NCI-H2196 (cell line): ENCODE results near the gene MRRF.
A peak's percentile ranks its signal among the peaks of the same experiment; 100 is the strongest.

Source experiments
- DNase-seq: peaks from one replicate; lab custom pipeline; 2025; ENCODE audit not compliant: unreplicated experiment; lab: John Stamatoyannopoulos, UW

Gene MRRF, protein sequence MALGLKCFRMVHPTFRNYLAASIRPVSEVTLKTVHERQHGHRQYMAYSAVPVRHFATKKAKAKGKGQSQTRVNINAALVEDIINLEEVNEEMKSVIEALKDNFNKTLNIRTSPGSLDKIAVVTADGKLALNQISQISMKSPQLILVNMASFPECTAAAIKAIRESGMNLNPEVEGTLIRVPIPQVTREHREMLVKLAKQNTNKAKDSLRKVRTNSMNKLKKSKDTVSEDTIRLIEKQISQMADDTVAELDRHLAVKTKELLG

DNA sequence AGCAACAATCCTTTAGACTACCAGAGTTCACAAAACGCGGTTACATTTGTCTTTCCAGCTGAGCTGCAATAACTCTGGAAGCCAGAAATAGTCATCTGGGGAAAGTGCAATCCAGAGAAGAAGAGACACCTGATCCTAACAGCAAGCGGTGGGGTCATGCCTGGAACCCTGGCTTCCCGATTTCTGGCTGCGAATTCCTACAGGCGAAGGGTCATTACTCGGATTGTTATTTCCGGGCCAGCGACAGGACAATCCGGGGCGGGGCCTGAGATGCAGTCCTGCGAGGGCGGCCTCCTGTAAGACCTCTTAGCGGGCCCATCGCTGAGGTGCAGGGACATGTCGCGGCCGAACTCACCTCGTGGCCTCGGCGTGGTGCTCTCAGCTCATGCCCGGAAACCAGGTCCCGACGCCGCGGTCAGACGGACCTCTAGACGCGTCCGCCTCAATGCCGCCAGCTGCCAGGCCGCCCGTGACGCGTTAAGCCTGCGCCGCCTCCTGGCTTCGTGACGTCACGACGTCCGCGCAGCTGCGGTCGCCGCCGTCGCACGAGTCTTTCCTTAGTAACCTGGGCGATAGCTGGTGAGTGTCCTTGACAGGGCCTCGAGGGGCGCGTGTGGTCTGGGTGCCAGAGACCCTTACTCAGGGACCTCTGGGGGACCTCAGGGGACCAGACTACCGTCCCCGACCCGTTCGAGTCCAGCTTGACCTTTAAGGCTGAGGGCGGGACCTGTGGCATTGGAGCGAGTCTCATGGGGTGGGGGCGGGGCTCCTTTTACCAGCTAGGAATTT is at the start of gene MRRF, which contains the start of gene RBM18:
Gene MRRF, plus strand, starts transcription at position 523 of the 789 bp plus-strand sequence. CDS start 6,010 bp downstream, outside the sequence.
Gene RBM18, minus strand, starts transcription at position 481 of the 789 bp plus-strand sequence. CDS start 3,348 bp downstream, outside the sequence.
- peak; percentile 90 for DNase-seq

DNA sequence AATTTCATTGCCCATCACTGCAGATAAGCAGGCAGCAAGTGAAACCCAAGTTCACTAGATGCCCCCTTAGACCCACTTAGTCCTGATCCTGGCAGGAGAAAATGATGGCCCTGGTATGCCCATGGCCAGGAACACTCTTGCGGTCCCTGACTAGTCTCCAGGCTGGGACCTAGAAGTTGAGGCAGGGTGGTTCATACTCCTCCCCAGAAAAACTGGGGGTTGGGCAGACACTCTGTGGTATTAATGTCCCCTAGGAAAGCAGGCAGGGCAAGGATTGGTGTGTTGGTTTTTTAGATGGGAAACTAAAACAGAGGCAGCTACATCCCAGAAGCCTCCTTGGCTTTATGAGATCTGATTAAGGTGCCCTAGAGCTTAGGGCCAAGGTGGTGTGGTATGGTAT is 49.0 kb upstream of the MRRF start:
- no peak for DNase-seq

DNA sequence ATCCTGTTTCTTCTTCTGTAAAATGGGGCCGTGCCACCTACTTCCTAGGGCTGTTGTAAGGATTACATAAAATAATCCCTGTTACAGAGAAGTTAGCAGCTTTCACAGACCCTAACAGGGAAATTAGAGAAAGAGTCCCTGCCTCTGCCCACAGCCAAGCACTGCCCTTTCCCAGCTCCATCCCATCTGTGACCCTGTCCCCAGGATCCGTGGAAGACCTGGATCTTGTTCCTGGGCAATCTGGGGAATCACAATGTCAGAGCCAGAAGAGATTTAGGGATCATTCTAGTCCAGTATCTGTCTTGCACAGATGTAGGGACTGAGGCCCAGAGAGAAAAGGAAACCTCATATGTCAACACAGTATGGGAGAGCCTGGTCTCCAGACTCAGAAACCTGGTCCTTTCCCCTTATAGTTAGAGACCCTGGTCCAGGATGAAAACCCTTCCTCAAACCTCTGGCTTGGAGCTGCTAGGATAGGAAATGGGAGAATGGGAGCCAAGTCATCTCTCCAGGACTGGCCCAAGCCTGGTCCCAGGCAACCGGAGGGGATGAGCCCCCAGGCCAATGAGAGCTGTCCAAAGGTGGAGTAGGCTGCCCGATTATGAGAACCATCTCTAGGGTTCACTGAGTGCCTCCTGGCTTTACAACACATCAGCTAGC is 48.4 kb upstream of the MRRF start:
- no peak for DNase-seq

DNA sequence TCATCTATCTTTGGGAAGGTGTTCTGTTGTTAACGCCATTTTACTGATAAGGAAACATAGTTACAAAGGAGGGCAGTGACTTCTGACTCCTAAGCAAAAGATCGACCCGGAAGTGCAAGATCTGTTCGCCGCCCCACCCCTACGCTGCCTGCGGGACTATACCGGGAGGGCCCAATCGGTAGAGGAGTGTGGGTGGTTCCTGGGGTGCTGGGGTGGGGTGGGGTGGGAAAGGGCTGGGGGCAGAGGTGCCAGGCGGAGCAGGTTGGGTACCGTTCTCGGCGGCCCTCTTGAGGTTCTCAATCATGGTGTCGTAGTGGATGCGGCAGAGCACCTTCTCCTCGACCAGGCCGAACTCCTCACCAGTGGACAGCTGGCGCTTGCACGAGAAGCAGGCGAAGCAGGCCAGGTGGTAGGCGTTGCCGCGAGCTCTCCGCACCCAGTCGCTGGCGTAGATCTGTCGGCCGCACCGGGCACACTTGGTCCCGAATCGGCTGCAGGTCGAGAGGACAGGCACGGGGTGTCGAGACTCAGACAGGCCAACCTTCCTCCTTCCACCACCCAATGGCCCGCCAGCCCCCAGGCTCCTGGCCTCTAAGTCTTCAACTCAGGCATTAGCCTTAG is 47.8 kb upstream of the MRRF start:
- DNase-seq: no peak

DNA sequence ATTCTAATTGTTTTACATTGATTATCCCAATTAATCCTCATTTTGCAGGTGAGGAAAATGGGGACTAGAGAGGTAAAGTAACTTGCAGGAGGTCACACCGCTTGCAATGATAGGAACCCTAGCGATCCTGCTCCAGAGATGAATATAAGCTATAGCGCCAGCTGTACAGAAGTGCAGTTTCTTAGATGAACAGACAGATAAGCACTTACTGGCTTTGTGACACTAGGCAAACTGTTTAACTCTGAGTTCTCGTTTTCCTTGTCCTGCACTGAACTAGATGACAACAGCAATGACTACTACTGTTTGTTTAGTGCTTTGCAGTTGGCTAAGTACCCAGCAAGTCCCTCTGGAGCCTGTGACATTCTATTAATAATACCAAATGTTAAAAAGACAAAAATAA is 47.0 kb upstream of the MRRF start:
- DNase-seq: no peak

DNA sequence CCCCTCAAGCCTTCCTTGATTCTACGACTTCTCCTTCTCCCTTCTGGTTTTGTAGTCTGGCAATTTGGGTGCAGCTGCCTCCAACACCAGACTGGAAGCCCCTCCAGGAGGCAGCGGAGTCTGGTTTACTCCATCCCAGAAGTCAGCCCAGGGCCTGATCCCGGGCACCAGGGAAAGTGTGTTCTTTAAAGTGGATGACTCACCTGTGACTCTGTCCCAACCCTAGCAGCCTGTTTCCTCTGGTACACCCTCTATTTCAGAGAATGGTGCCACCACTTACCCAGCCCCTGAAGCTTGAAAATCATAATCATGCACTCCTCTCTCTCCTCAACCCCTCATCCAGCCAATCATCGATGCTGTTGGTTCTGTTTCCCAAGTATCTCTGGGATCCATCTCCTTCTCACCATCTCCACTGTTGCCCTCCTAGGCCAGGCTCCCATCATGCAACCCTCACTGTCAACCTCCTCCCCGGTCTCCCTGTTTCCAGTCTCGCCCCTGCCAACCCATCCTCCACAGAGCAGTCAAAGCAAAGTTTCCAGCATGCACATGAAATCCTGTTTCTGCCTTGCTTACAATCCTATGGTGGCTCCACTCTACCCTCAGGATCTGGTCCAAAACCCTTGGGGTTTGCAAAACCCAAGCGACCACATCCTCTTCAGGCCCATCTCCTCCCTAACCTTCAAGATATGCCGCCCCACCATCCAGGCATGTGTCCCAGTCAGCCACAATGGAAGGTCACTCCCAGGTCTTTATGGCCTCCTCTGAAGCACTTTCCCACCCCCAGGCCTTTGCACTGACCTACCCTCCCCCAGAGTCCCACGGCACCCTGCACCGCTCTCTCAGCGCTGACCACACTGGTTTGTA is 46.4 kb upstream of the MRRF start:
- DNase-seq: no peak

DNA sequence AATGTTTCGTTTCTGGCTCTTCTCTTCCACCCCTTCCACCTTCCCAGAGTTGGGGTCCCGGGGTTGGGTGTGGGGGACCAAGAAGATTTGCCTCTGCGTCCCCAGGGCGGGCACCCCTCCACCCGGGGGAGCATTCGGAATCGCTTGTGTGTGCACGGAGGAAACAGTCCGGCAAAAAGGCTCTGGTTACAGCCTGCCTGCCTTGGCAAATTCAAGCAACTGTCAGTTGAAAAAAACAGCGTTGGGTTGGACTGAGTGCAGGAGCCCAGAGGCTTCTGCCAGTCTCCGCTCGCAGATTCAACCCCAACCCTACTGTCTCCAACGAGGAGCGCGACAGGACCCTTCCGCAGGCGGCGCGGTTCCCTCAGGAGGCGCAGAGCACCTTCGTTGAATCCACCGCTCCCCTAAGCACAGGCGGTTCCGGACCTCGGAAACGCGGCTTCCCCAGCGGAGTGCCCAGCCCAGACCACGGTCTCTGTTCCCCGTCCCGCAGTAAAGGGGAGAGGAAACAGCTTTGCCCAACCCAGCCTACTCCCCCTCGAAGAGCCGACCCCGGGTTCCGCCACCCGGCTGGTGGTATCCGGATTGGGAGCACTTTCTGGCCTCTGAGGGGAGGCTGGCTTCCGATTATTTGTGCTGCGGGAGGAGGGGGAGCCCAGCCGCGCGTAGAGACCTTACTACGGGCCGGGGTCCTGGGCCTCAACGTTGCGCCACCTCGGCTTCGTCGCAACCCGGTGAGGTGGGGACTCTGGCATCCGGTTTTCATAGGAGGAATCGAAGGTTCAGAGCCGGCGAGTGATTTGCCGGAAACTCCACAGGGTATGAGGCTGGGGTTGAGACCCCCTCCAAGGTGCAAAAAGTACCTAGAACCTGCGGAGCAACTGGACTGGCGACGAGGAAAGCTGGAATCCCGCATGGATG is 45.5 kb upstream of the MRRF start:
- DNase-seq: no peak

DNA sequence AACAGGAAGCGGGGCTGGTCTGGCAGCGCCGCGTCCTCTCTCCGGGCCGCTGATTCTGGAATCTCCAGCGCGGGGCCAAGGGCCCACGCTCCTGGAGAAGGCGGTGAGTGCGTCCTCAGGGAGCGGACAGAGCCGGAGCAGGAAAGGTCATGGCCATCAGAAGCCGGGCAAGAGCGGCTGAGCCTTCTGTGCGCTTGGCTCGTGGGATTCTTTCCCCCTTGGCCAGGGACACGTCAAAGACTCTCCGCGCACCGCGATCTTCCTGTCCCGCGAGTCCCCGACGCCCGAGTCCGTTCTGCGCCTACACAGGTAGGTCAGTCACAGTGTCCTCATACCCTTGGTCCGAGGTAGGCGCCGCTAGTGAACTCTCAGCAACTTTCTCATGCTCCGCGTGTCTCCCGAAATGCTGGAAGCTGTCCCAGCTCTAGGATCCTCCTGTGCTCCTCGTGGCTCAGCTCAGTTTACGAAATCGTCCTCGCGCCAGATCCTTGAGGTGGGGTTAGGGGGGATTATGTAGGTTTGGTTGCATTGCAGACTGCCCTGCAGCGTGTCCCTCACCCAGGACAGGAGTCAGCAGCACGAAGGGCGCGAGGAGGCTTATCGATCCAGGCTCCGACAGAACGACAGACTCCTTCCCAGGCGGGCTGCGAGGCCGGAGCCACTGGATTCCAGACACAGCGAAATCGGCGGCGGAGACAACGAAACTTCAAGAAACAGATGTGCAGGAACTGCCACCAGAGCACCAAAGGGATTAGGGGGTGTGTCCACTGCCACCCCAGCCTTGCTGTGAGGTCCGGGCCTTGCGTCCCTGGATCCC is 44.6 kb upstream of the MRRF start:
- no peak for DNase-seq

DNA sequence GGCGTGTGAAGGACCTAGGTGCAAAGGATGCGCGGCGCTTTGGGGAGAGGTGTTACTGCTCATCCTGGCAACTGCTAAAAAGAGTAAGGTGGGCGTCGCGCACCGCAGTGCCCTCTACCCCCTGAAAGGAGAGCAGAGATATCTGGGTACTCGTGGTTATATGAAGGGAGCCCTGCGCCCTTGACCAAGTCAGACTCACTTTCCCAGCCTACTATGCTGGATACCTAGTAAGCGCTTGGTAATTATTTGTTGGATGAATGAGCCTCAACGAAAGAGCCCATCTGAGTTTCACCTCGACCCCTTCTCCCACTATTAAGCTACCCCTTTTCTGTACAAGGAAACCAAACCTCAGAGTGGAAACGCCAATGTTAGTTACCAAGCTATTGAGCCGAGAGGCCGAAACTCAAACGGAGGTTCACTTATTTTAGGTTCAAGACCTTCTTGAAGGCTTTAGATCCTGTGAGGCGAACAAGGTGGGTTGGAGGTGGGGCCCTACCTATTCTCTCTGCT is 44.0 kb upstream of the MRRF start:
- no peak for DNase-seq

DNA sequence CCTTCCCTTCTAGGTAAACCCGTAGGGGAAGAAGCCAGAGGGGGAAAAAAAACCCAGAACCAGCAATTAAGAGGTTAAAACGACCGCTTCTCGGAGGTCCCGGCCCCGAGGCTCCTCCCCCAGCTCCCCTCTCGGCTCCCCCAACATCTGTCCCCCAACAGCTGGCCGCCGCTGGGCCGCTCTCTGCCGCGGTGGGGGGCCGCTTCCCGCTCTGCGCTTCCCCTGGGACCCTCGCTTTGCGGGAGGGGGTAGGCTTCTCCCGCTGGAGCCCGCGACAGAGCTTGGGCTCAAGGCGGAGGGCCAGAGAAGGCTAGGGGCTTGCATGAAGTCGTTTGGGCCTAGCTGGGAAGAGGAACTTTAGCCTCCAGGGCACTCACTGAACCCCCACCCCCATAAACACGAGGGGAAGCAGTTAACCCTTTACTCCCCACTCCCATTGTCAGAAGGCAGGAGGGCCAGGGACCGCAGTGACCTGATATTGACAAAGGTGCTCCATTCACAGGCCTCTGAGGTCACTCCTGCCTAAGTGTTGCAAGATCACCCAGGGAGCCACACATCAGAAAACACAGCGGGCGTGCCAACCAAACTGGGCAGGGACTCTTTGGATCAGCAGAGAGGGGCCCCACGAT is 43.4 kb upstream of the MRRF start:
- no peak for DNase-seq

DNA sequence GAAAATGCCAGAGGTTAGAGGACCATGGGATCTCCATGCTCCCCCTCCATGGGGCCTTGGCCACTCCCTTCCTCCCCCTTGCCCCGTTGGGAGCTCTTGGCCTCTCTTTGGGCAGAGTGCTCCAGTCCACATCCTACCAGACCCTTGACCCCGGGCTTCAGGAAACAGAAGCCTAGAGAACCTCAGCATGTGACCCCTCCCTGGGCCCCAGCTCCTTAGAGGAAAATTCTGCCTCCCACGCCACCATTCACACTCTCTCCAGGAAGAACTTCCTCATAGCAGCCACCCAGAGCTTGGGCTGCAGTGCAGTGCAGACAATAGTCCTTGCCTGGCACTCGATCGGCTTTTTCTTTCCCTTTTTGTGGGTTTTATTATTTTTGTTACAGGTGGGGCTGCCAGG is 41.9 kb upstream of the MRRF start:
- no peak for DNase-seq

DNA sequence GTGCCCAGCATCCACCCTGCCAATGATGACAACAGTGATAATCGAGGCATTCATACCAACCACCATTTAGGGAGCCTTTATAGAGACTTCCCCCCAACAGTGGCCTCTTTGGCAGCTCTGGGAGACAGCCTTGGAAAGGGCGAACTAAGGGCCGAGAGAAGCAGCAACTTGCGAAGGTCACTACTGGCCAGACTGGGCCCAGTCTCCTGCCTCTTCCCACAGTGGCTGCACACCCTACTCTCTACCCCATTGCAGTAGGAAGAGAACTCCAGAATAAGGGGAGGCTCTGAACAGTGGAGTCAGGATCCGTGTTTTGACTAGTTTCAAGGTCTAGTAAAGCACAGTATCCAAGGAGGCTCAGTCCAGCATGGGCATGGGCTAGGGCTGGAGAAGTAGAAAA is 41.2 kb upstream of the MRRF start:
- no peak for DNase-seq

DNA sequence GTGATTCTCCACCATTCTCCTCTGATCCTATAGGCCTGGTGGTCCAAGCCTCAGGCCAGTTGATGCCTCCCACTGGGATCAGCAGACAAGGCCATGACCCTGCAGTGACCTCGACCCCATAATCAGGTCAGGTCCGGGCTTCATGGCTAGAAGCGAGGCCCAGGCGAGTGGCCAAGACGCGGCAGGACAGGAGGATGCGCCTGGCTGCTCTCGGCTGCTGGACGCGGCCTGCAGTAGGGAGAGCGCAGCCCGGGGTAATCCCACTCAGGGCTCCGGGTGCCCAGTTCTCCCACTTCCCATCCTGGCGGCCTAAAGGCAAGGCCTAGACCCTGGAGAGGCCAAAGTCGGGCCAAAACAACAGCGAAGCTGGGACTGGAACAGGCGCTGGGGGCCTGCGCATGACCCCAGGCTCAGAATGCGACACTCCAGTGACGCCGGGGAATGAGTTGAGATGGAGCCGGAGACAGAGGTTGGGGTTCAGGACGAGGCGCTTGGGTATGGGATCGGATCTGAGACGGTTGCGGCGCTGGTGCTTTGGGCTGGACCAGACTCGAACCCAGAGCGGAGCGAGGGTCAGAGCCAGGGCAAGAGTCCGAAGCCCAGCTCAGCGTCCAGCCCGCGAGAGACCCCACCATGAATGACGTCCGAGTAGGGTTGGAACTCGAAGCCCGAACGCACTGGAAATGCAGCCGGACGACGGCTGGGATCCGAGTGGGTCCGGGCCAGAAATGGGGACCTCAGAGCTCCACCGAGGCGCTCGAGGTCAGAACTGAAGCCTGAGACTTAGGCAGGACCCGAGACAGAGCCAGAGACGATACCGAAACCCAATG is 39.2 kb upstream of the MRRF start:
- DNase-seq: no peak

DNA sequence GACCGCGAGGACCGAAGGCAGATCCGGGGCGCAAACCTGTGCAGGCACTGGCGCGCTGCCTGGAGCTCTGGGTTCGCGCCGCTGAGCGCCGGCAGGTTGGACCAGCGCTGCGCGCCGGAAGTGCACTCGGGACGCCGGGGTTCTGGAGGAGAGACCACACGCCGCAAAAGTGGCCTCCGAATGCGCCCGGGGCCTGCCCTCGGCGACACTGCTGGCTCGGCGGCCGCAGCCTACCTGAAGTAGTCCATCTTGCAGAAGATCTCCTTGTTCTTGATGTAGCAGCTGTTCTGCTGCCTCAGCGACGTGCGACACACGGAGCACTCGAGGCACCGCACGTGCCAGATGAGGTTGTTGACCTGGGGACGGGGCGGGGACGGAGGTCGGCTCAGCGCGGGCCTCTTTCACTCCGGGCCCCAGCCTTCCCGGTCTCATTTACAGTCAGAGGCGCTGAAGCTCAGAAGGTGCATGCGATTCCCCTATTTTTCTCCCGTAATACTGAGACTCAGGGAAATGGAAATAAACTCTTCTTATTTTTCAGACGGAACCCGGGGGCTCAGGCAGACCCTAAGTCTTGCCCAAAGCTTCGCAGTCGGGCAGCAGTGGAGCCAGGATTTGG is 38.4 kb upstream of the MRRF start:
- no peak for DNase-seq

DNA sequence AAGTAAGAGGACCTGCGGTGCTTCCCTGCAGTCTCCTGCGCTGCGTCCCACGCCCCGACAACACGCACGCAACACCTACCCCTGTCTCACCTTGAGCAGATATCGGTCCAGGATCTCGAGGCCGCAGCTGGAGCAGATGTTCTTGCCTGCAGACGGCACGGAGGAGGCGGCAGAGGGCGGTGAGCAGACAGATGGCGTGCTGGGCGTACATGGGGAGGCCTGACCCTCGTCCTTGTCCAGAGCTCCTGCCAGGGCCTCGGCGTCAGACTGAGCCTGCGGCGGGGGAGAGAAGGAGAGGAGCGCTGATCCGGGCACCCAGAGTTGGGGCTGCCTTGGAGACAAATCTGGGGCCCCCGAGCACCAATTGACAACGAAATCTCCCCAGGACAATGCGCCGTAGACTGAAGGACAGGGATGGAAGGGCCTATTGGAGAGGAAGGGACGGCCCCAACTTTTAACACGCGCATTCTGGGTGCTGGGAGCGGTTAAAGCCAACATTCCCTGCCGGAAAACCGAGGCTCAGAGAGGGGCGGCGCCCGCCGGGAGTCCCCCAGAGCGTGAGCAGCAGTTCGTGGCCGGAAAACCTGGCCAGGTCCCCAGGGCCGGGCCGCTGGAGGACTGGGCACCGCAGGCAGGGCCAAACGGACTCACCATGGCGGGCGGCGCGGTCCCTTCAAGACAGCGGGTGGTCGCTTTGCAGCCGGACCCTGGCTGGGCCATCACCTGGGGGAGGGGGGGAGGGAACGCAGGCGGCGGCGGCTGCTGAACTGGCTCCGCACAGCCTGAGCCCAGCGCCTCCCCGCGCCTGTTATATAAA is 37.7 kb upstream of the MRRF start:
- no peak for DNase-seq

DNA sequence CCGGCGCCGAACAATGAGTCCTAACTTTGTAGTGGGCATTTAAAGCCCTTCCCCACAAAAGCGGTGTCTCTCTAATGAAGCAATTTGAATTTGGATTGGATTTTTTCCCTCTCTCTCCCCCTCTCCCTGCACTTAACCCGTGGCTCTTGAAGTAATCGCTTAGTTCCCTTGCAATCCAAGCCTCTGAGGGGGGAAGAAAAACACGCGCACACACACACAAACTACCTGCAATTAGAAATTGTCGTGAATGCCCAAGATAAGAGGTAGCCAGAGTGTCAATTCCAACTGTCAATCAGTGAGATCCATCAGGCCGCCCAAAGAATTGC is 37.1 kb upstream of the MRRF start:
- no peak for DNase-seq
